ENCODE results near the gene STPG3.

The STPG3 gene

GRCh38 chr9:137271696-137272076 lies 20.6 kb downstream of the STPG3 start:
- TF ChIP-seq GATA3 (IDR thresholded peaks at IDR 0.05; ENCODE audit: low read depth, low read length): no peak
- TF ChIP-seq GATA2 (IDR thresholded peaks at IDR 0.05; ENCODE audit: low read depth, low read length): no peak

- TF ChIP-seq GATA2 (IDR thresholded peaks at IDR 0.05; ENCODE audit: low read depth, low read length) (no peak), GATA3 (IDR thresholded peaks at IDR 0.05; ENCODE audit: low read depth, low read length) (no peak)
Measured at GRCh38 chr9:137272241-137273094, 21.4 kb downstream of the STPG3 start.

- no peak for TF ChIP-seq GATA3 (IDR thresholded peaks at IDR 0.05; ENCODE audit: low read depth, low read length)
- TF ChIP-seq GATA2 (IDR thresholded peaks at IDR 0.05; ENCODE audit: low read depth, low read length): no peak
Measured at GRCh38 chr9:137273095-137273490, 22.0 kb downstream of the STPG3 start.

- TF ChIP-seq GATA2 (IDR thresholded peaks at IDR 0.05; ENCODE audit: low read depth, low read length) (no peak), GATA3 (IDR thresholded peaks at IDR 0.05; ENCODE audit: low read depth, low read length) (no peak)
Measured at GRCh38 chr9:137273611-137274320, 22.7 kb downstream of the STPG3 start.

GRCh38 chr9:137275203-137275587 lies 24.1 kb downstream of the STPG3 start:
- no peak for TF ChIP-seq GATA3 (IDR thresholded peaks at IDR 0.05; ENCODE audit: low read depth, low read length)
- no peak for TF ChIP-seq GATA2 (IDR thresholded peaks at IDR 0.05; ENCODE audit: low read depth, low read length)

GRCh38 chr9:137275588-137276472 lies 24.7 kb downstream of the STPG3 start:
- no peak for TF ChIP-seq GATA2 (IDR thresholded peaks at IDR 0.05; ENCODE audit: low read depth, low read length)

- TF ChIP-seq GATA2 (IDR thresholded peaks at IDR 0.05; ENCODE audit: low read depth, low read length): no peak
- no peak for TF ChIP-seq GATA3 (IDR thresholded peaks at IDR 0.05; ENCODE audit: low read depth, low read length)
Measured at GRCh38 chr9:137276473-137277328, 25.6 kb downstream of the STPG3 start.

- TF ChIP-seq GATA2 (IDR thresholded peaks at IDR 0.05; ENCODE audit: low read depth, low read length) (no peak), GATA3 (IDR thresholded peaks at IDR 0.05; ENCODE audit: low read depth, low read length) (no peak)
Measured at GRCh38 chr9:137277329-137278041, 26.4 kb downstream of the STPG3 start, which contains the start of gene TOR4A. TSS of gene TOR4A (plus strand) at chr9:137277726. CDS start at chr9:137278690, 964 bp downstream.

- no peak for TF ChIP-seq GATA2 (IDR thresholded peaks at IDR 0.05; ENCODE audit: low read depth, low read length)
- TF ChIP-seq GATA3 (IDR thresholded peaks at IDR 0.05; ENCODE audit: low read depth, low read length): no peak
Measured at GRCh38 chr9:137278061-137278701, 27.1 kb downstream of the STPG3 start.

- TF ChIP-seq GATA2 (IDR thresholded peaks at IDR 0.05; ENCODE audit: low read depth, low read length): no peak
- TF ChIP-seq GATA3 (IDR thresholded peaks at IDR 0.05; ENCODE audit: low read depth, low read length): no peak
Measured at GRCh38 chr9:137278721-137279711, 27.9 kb downstream of the STPG3 start.
